Endothelial cell of umbilical vein (primary cell): ENCODE measurements around the gene SAMD5. TPM values are rescaled to one million over a fixed set of nuclear protein-coding genes. Genes with fewer than 3 reads are reported as not detected.

Experiments
- BruUV-seq: library from RNA; stranded (reverse); fragments of 400-500 nt; replicated peaks from 2 replicates; lab custom pipeline; 2021; lab: Mats Ljungman, UMichigan
- CTCF ChIA-PET: fragments of 300-600, 350-600 bp; sonication (Branson Sonifier 250); formaldehyde crosslinking; loops from one replicate; lab custom pipeline; 2021; ENCODE audit warnings: antibody characterized with exemption, inconsistent platforms; lab: Charles Lee
- POLR2A ChIA-PET: fragments of 300-600, 350-600 bp; sonication (Branson Sonifier 250); formaldehyde crosslinking; loops from one replicate; lab custom pipeline; 2021; ENCODE audit warnings: antibody characterized with exemption, inconsistent platforms; lab: Charles Lee
- DNase-seq: peaks from one replicate; pipeline ENCODE4 v3.0.0-alpha.2; 2011; ENCODE audit warnings: low read depth, low spot score
- FAIRE-seq: peaks from 2 replicates; lab custom pipeline; 2011; peaks lifted over from hg19 to GRCh38; lab: Jason Lieb, UNC
- H2AFZ ChIP-seq: 2 replicates; pipeline ENCODE4 v1.6.0; 2012; ENCODE audit warnings: low read depth, low read length, control low read depth, inconsistent platforms
- H3K27ac ChIP-seq: 2 replicates; pipeline ENCODE4 v1.5.1; 2011; ENCODE audit warnings: low read depth, mild to moderate bottlenecking, control low read depth, low read length, moderate library complexity; ENCODE audit not compliant: insufficient read depth
- H3K27me3 ChIP-seq, 2 experiments: 2 replicates each; pipeline versions ENCODE4 v1.6.0 to v1.6.1; 2011; ENCODE audit warnings: low read length in 2 of 2, mixed read lengths in 1 of 2; ENCODE audit not compliant: control insufficient read depth in 2 of 2, insufficient read depth in 2 of 2
- H3K36me3 ChIP-seq, 2 experiments: 2 replicates in 1 of 2; 3 replicates in 1 of 2; pipeline ENCODE4 v1.5.1; 2011; ENCODE audit warnings: low read length in 2 of 2, mild to moderate bottlenecking in 1 of 2, moderate library complexity in 1 of 2; ENCODE audit not compliant: control insufficient read depth in 2 of 2, insufficient read depth in 2 of 2; ENCODE audit errors: extremely low read depth in 1 of 2
- H3K4me1 ChIP-seq: 3 replicates; pipeline ENCODE4 v1.5.1; 2011; ENCODE audit warnings: mild to moderate bottlenecking, low read length; ENCODE audit not compliant: control insufficient read depth, insufficient read depth; ENCODE audit errors: extremely low read depth
- H3K4me2 ChIP-seq: 2 replicates; pipeline ENCODE4 v1.6.1; 2011; ENCODE audit warnings: low read length, control low read depth, mixed read lengths; ENCODE audit not compliant: insufficient read depth
- H3K4me3 ChIP-seq, 3 experiments: fragments of 200-600 bp in 1 of 3; sonication (generic), shearing (Covaris generic) in 1 of 3; replicated peaks in 1 of 3; 2 replicates each; pipeline ENCODE4 v1.5.1; 2011 to 2016; ENCODE audit warnings: control low read depth in 3 of 3, low read length in 3 of 3, mild to moderate bottlenecking in 2 of 3, inconsistent platforms in 1 of 3, low read depth in 1 of 3, moderate library complexity in 1 of 3; ENCODE audit not compliant: insufficient read depth in 1 of 3
- H3K79me2 ChIP-seq: 2 replicates; pipeline ENCODE4 v1.6.0; 2012; ENCODE audit warnings: low read length, inconsistent platforms; ENCODE audit not compliant: control insufficient read depth, insufficient read depth
- H3K9ac ChIP-seq: replicated peaks from 2 replicates; pipeline ENCODE3; 2011; ENCODE audit warnings: low read length, control low read depth; ENCODE audit not compliant: insufficient read depth; ENCODE audit errors: extremely low read depth
- H3K9me1 ChIP-seq: replicated peaks from 3 replicates; pipeline ENCODE4 v1.6.0; 2011; ENCODE audit warnings: mild to moderate bottlenecking, low read length; ENCODE audit not compliant: control insufficient read depth, insufficient read depth; ENCODE audit errors: extremely low read depth
- H3K9me3 ChIP-seq: replicated peaks from 2 replicates; pipeline ENCODE4 v1.5.1; 2012; ENCODE audit warnings: low read length, inconsistent platforms; ENCODE audit not compliant: control insufficient read depth, insufficient read depth
- H4K20me1 ChIP-seq: replicated peaks from 2 replicates; pipeline ENCODE3; 2011; ENCODE audit warnings: mild to moderate bottlenecking, low read length; ENCODE audit not compliant: control insufficient read depth, insufficient read depth; ENCODE audit errors: extremely low read depth
- CTCF ChIP-seq, 2 donors: IDR thresholded peaks; 1 replicate in 1 of 2; 2 replicates in 1 of 2; pipeline ENCODE4 v1.5.1; 2011; ENCODE audit warnings: low read length in 2 of 2, mild to moderate bottlenecking in 2 of 2, moderate library complexity in 2 of 2, control low read depth in 1 of 2, inconsistent platforms in 1 of 2, low read depth in 1 of 2; ENCODE audit not compliant: insufficient read depth in 1 of 2; ENCODE audit errors: extremely low read depth in 1 of 2
- EZH2 ChIP-seq: IDR thresholded peaks from 2 replicates; pipeline ENCODE4 v1.6.1; 2012; ENCODE audit warnings: borderline replicate concordance, low read depth, mild to moderate bottlenecking, moderate library complexity, low read length, inconsistent platforms; ENCODE audit not compliant: severe bottlenecking
- FOS ChIP-seq: IDR thresholded peaks from 2 replicates; pipeline ENCODE4 v1.6.1; 2011; ENCODE audit warnings: mild to moderate bottlenecking, low read length, moderate library complexity, borderline replicate concordance; ENCODE audit not compliant: insufficient read depth
- GATA2 ChIP-seq: IDR thresholded peaks from 2 replicates; pipeline ENCODE4 v1.7.0; 2011; ENCODE audit warnings: low read depth, mild to moderate bottlenecking, moderate library complexity, mixed read lengths, low read length; ENCODE audit not compliant: insufficient read length, insufficient read depth
- JUN ChIP-seq: IDR thresholded peaks from 2 replicates; pipeline ENCODE4 v1.6.1; 2011; ENCODE audit warnings: borderline replicate concordance, low read depth; ENCODE audit not compliant: insufficient read length, insufficient read depth
- MAX ChIP-seq: IDR thresholded peaks from 2 replicates; pipeline ENCODE4 v1.6.1; 2011; ENCODE audit not compliant: insufficient read depth, insufficient read length
- MYC ChIP-seq: IDR thresholded peaks from one replicate; pipeline ENCODE4 v1.6.1; 2011; ENCODE audit warnings: mild to moderate bottlenecking, low read depth, low read length
- POLR2A ChIP-seq: IDR thresholded peaks from 2 replicates; pipeline ENCODE4 v1.6.1; 2012; ENCODE audit warnings: low read depth, mild to moderate bottlenecking, control low read depth, low read length
- POLR2AphosphoS5 ChIP-seq: IDR thresholded peaks from 2 replicates; pipeline ENCODE4 v1.6.1; 2012; ENCODE audit warnings: low read depth, mild to moderate bottlenecking, control low read depth, low read length, moderate library complexity; ENCODE audit not compliant: insufficient read depth
- dilution Hi-C: fragments of 300-500 bp; cut with MboI; formaldehyde crosslinking; loops from one replicate; pipeline ENCODE4 v1.15.0; 2019; ENCODE audit warnings: low sequenced_read_pairs; ENCODE audit not compliant: extremely low pct_ligation_motif_present
- intact Hi-C: fragments of 100-400 bp; cut with micrococcal nuclease; formaldehyde crosslinking; loops from one replicate; pipeline ENCODE4 v1.10.0; 2022
- polyA plus RNA-seq, 4 experiments: library from polyadenylated mRNA; depleted of rRNA in 3 of 4; stranded (reverse) in 3 of 4; unstranded in 1 of 4; fragments of >200 nt; gene quantifications; 2 replicates each; pipeline versions ENCODE4 v1.2.1 to v1.2.3, GENCODE V29; 2011 to 2012; ENCODE audit warnings: missing spikeins in 1 of 4
- total RNA-seq: library from RNA; stranded (reverse); gene quantifications from 2 replicates; pipeline ENCODE4 v1.2.3, GENCODE V29; 2021

The SAMD5 gene
- total and polyA plus RNA-seq, 2 donors (not counting 3 experiments of a cell fraction or from before 2014, with no cell fraction given) = 0.75 to 6.9 TPM

GRCh38 chr6:147559006-147559405, 50.5 kb downstream of the SAMD5 start:
- Histone ChIP-seq H3K9me3 (no peaks in the 10 kb centered on the region), H3K79me2 (no peaks in the 10 kb centered on the region), H3K4me2 (no peak overlapping the region), H3K4me3 (no peak overlapping the region), H3K9ac (no peak overlapping the region), H3K4me1 (peaks cover 7% of the 10 kb centered on the region), H4K20me1 (no peaks in the 10 kb centered on the region), H3K36me3 (no peaks in the 10 kb centered on the region), H2AFZ (no peak overlapping the region), H3K9me1 (no peaks in the 10 kb centered on the region), H3K27me3 (no peaks in the 10 kb centered on the region), H3K27ac (no peak overlapping the region)
- TF ChIP-seq JUN (no peak), POLR2AphosphoS5 (no peak), POLR2A (no peak), EZH2 (no peak), CTCF (IDR thresholded peaks at IDR 0.05; ENCODE audit: extremely low read depth in 1 of 2, insufficient read depth in 1 of 2, low read depth in 1 of 2, low read length in 2 of 2) (no peak), MYC (no peak), MAX (no peak), GATA2 (no peak), FOS (no peak)
- intact Hi-C loops (no loop called here), dilution Hi-C loops (no loop called here)
- ChIA-PET POLR2A (no interaction called here), CTCF (no interaction called here)
- BruUV-seq = no TSS peak
- FAIRE-seq (no peak), DNase-seq (no peak)
